K562 (cell line): ENCODE results near the gene CDHR2. TPM values are rescaled to one million over a fixed set of nuclear protein-coding genes. Genes with fewer than 3 reads are reported as not detected.

Source experiments
- AFF1 ChIP-seq, 2 experiments: fragments of 450-650 bp; IDR thresholded peaks; 2 replicates each; pipeline ENCODE4 v1.6.1; 2018; ENCODE audit warnings: mild to moderate bottlenecking in 2 of 2, low read depth in 1 of 2; ENCODE audit not compliant: partially characterized antibody in 2 of 2
- ARID2 ChIP-seq: fragments of 450-650 bp; IDR thresholded peaks from 2 replicates; pipeline ENCODE4 v1.6.1; 2017; ENCODE audit warnings: antibody characterized with exemption, mild to moderate bottlenecking
- CC2D1A ChIP-seq: fragments of 450-650 bp; IDR thresholded peaks from 2 replicates; pipeline ENCODE4 v1.6.1; 2017; ENCODE audit warnings: mild to moderate bottlenecking
- E2F3 ChIP-seq: fragments of 250-450 bp; sonication (Bioruptor Pico); IDR thresholded peaks from 2 replicates; pipeline ENCODE4 v1.4.0; 2020; ENCODE audit warnings: mild to moderate bottlenecking
- HCFC1 ChIP-seq: IDR thresholded peaks from 2 replicates; pipeline ENCODE4 v1.6.1; 2012; ENCODE audit warnings: low read depth, low read length, improper control_type of control experiment
- HIVEP1 ChIP-seq: fragments of 250-450 bp; sonication (Bioruptor Pico); IDR thresholded peaks from 2 replicates; pipeline ENCODE4 v1.4.0; 2020; ENCODE audit warnings: mild to moderate bottlenecking
- MBD1 ChIP-seq: fragments of 250-450 bp; sonication (Bioruptor Pico); IDR thresholded peaks from 2 replicates; pipeline ENCODE4 v1.8.0; 2022; ENCODE audit warnings: inconsistent platforms
- PHF21A ChIP-seq: fragments of 450-650 bp; IDR thresholded peaks from 2 replicates; pipeline ENCODE4 v1.6.1; 2017; ENCODE audit warnings: low read depth, borderline replicate concordance
- RNF2 ChIP-seq: sonication (generic); IDR thresholded peaks from 2 replicates; pipeline ENCODE4 v1.6.1; 2016
- TCFL5 ChIP-seq: fragments of 250-450 bp; sonication (Bioruptor Pico); conservative IDR thresholded peaks from 2 replicates; pipeline ENCODE4 v1.6.1; 2021; ENCODE audit warnings: mild to moderate bottlenecking, moderate library complexity, matching md5 sums
- YY1 ChIP-seq, 3 experiments: IDR thresholded peaks; 2 replicates each; pipeline ENCODE4 v1.6.1; 2011; ENCODE audit warnings: low read length in 2 of 3, mild to moderate bottlenecking in 2 of 3, moderate library complexity in 2 of 3, borderline replicate concordance in 1 of 3, control low read depth in 1 of 3, low read depth in 1 of 3; ENCODE audit not compliant: insufficient read depth in 3 of 3, insufficient replicate concordance in 2 of 3, control insufficient read depth in 1 of 3, insufficient read length in 1 of 3; ENCODE audit errors: extremely low read depth in 1 of 3
- ZBTB11 ChIP-seq, 3 experiments: fragments of 200-800 bp in 1 of 3; fragments of 250-450 bp in 1 of 3; fragments of 450-650 bp in 1 of 3; sonication (Bioruptor Pico) in 1 of 3; sonication (Bioruptor generic) in 1 of 3; formaldehyde crosslinking in 1 of 3; IDR thresholded peaks; 2 replicates each; pipeline versions ENCODE4 v1.6.1 to v1.8.0; 2016 to 2022; ENCODE audit warnings: mild to moderate bottlenecking in 2 of 3, missing genetic modification characterization in 2 of 3, missing compliant biosample characterization in 1 of 3, moderate library complexity in 1 of 3
- ZBTB43 ChIP-seq: sonication (generic); formaldehyde crosslinking; IDR thresholded peaks from 2 replicates; pipeline ENCODE4 v1.8.0; 2023; ENCODE audit warnings: mild to moderate bottlenecking, missing genetic modification reagents
- ZSCAN32 ChIP-seq: fragments of 450-650 bp; formaldehyde crosslinking; IDR thresholded peaks from 2 replicates; pipeline ENCODE4 v1.4.0; 2020; ENCODE audit warnings: mild to moderate bottlenecking, moderate library complexity
- polyA plus RNA-seq, 8 experiments: library from polyadenylated mRNA; depleted of rRNA in 4 of 8; stranded (reverse) in 5 of 8; unstranded in 3 of 8; fragments of >200 nt; fragmentation: Nextera tagmentation in 2 of 8; fragmentation: Illumina TruSeq in 1 of 8; extraction: Ambion mirVana in 2 of 8; extraction: Trizol in 1 of 8; gene quantifications; 2 replicates each; pipeline versions ENCODE4 v1.2.1 to v1.2.3, GENCODE V29; 2011 to 2014; ENCODE audit warnings: inconsistent platforms in 1 of 8, missing spikeins in 1 of 8
- total RNA-seq, 7 experiments: library from RNA; depleted of rRNA in 6 of 7; stranded (reverse); fragments of >200 nt in 6 of 7; fragmentation: Illumina TruSeq in 2 of 7; extraction: Trizol in 2 of 7; gene quantifications; 2 replicates each; pipeline versions ENCODE4 v1.2.1 to v1.2.3, GENCODE V29; 2011 to 2021; ENCODE audit warnings: low replicate concordance in 1 of 7

The CDHR2 gene
- total and polyA plus RNA-seq, 9 of the 15 experiments (the other 6 are each of a cell fraction or from before 2014, with no cell fraction given): 0.01 to 0.62 (median 0.09) TPM; not detected in 2

- peak in 1 of 3 experiments; percentile 57; a peak in 2 of 6 replicates for TF ChIP-seq ZBTB11 (CRISPR knock-in tag; IDR thresholded peaks at IDR 0.05)
- no peak for TF ChIP-seq RNF2
- no peak; the same call in 1 of the 2 replicates for TF ChIP-seq ZBTB43 (CRISPR knock-in tag)
- TF ChIP-seq PHF21A: no peak
- TF ChIP-seq AFF1 (IDR thresholded peaks at IDR 0.05; ENCODE audit: low read depth in 1 of 2, partially characterized antibody in 2 of 2): peak in 1 of 2 experiments; percentile 74
- TF ChIP-seq MBD1 (CRISPR knock-in tag): no peak
- TF ChIP-seq ZSCAN32 (CRISPR knock-in tag): 0 out of 2 replicates have a peak, but pooled peaks have one; percentile 44
- no peak for TF ChIP-seq ARID2
- peak; percentile 63; the same call in 1 of the 2 replicates for TF ChIP-seq E2F3
- TF ChIP-seq HCFC1: peak; percentile 45; the same call in 1 of the 2 replicates
- TF ChIP-seq TCFL5: no peak
- TF ChIP-seq CC2D1A: 0 out of 2 replicates have a peak, but pooled peaks have one; percentile 37
- peak; percentile 56; the same call in 1 of the 2 replicates for TF ChIP-seq HIVEP1 (CRISPR knock-in tag)
- peak in 2 of 3 experiments; percentile 50 to 78 for TF ChIP-seq YY1 (IDR thresholded peaks at IDR 0.05; ENCODE audit: borderline replicate concordance in 1 of 3, control insufficient read depth in 1 of 3, extremely low read depth in 1 of 3, insufficient read depth in 3 of 3, insufficient read length in 1 of 3, insufficient replicate concordance in 2 of 3, low read depth in 1 of 3, low read length in 2 of 3)
Measured at GRCh38 chr5:176537554-176538229, 11.4 kb upstream of the CDHR2 start (continued).
